Measurements from ENCODE around the gene BCAP29. TPM values are rescaled to one million over a fixed set of nuclear protein-coding genes. Genes with fewer than 3 reads are reported as not detected.

Gene BCAP29
- total and polyA plus RNA-seq, 2 of the 8 experiments (the other 6 are each of a cell fraction or from before 2014, with no cell fraction given): 6.8 to 18.1 TPM

DNA sequence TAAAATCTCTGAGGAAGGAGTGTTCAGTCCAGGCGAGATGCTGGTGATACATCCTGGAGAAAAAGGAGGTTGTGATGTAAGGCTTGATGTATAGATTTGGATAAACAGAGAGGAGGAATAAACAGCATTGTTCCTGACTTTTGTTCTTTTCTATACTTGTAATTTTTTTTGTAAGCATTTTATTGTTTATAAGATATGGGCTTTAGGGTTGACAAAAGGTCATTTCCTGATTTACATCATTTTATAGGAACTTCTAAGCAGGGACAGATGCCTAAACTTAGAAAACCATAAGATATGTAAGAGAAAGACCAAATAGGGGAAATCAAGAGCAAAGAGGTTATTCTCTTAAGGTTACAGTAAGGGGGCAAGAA is 63.9 kb downstream of the BCAP29 start:
- ChIA-PET CTCF (ENCODE audit: partially characterized antibody) (interaction anchor here (1.2 to 3.0 kb wide), 4 partner anchors 11 to 34 kb away, joined by 3 to 11 read pairs (median 6); no protein-coding TSS in a partner anchor), POLR2A (ENCODE audit: partially characterized antibody) (no interaction called here)
- Histone ChIP-seq H2BK15ac (ENCODE audit: low read length) (no peak overlapping the region), H2BK20ac (ENCODE audit: low read length) (no peak overlapping the region), H3K4me3 (ENCODE audit: extremely low read depth in 1 of 4, insufficient read depth in 2 of 4, low read depth in 3 of 4, low read length in 4 of 4) (no peak overlapping the region), H3K4me1 (replicated peaks in 1 of 4; ENCODE audit: control insufficient read depth in 3 of 4, insufficient read depth in 4 of 4, low read length in 3 of 4) (no peaks in the 10 kb centered on the region), H3K79me2 (ENCODE audit: control insufficient read depth in 1 of 2, insufficient read depth in 2 of 2, low read length in 2 of 2) (no peaks in the 10 kb centered on the region), H3K4me2 (ENCODE audit: insufficient read depth in 1 of 2, low read depth in 2 of 2, low read length in 2 of 2) (no peak overlapping the region), H3K9ac (replicated peaks in 1 of 4; ENCODE audit: extremely low read depth in 1 of 4, low read depth in 3 of 4, low read length in 3 of 4) (no peak overlapping the region), H3K56ac (replicated peaks; ENCODE audit: insufficient read length, low read depth, low read length) (no peak overlapping the region), H2BK120ac (replicated peaks; ENCODE audit: low read depth, low read length) (no peak overlapping the region), H3K18ac (ENCODE audit: extremely low read depth, low read length) (no peak overlapping the region), H3K79me1 (ENCODE audit: low read depth, low read length) (no peaks in the 10 kb centered on the region), H3K23me2 (ENCODE audit: low read depth, low read length) (no peaks in the 10 kb centered on the region; the same call in 1 of the 2 replicates), H3K36me3 (ENCODE audit: control insufficient read depth in 2 of 4, insufficient read depth in 4 of 4, low read length in 3 of 4) (no peaks in the 10 kb centered on the region), H3K27ac (ENCODE audit: low read depth, low read length) (no peak overlapping the region), H4K91ac (replicated peaks; ENCODE audit: insufficient read length, low read length) (no peak overlapping the region), H2BK5ac (ENCODE audit: low read depth, low read length) (no peak overlapping the region), H2BK12ac (ENCODE audit: low read depth, low read length) (no peak overlapping the region), H3K4ac (replicated peaks; ENCODE audit: insufficient read length, low read depth, low read length) (no peak overlapping the region), H2AFZ (ENCODE audit: low read length) (no peak overlapping the region), H4K5ac (ENCODE audit: insufficient read length, low read depth, low read length) (no peak overlapping the region), H3K27me3 (replicated peaks in 1 of 4; ENCODE audit: control insufficient read depth in 3 of 4, extremely low read depth in 1 of 4, insufficient read depth in 3 of 4, low read length in 3 of 4) (no peaks in the 10 kb centered on the region), H3K9me3 (ENCODE audit: insufficient read depth in 2 of 2, low read depth in 1 of 2, low read length in 1 of 2) (no peaks in the 10 kb centered on the region), H3K23ac (ENCODE audit: insufficient read length) (no peak overlapping the region), H4K20me1 (replicated peaks in 1 of 2; ENCODE audit: control insufficient read depth in 1 of 2, insufficient read depth in 2 of 2, low read length in 2 of 2) (no peaks in the 10 kb centered on the region), H3K14ac (ENCODE audit: insufficient read length) (no peak overlapping the region), H4K8ac (ENCODE audit: extremely low read depth, insufficient read depth, low read length) (no peak overlapping the region), H2AK5ac (ENCODE audit: low read depth, low read length) (no peak overlapping the region)
- 81% methylated on average over 1 of the region's 1 CpG; no CpG with 5 or more reads in 1 of the 2 experiments for WGBS, 2 experiments (ENCODE audit: extremely low coverage in 1 of 2, insufficient coverage in 1 of 2, insufficient read length in 1 of 2, insufficient replicate concordance in 2 of 2, low coverage in 1 of 2, low lambda C conversion rate in 2 of 2, missing lambda C conversion rate in 1 of 2)
- no peak for DNase-seq (ENCODE audit: low read depth in 1 of 2, low spot score in 2 of 2)
- FAIRE-seq: no peak
- no peak for TF ChIP-seq CREB1 (IDR thresholded peaks at IDR 0.05)
- no peak for TF ChIP-seq RBBP5 (IDR thresholded peaks at IDR 0.05; ENCODE audit: borderline replicate concordance, low read depth, low read length)

Measured in H1 (cell line).